HTR-8/SVneo (cell line): ENCODE data around the gene LYG2.
"Not testable (repeated sequence)": the region's sequence is repeated elsewhere in the genome, so short reads cannot be mapped to it uniquely, and the experiment has no call there.

Source experiments
- DNase-seq: peaks from one replicate; pipeline ENCODE4 v3.0.0; 2011; ENCODE audit warnings: low spot score, mixed read lengths; ENCODE audit not compliant: insufficient read length
- FAIRE-seq: peaks from 2 replicates; lab custom pipeline; 2011; peaks lifted over from hg19 to GRCh38; lab: Jason Lieb, UNC

The LYG2 gene

GRCh38 chr2:99205491-99205890, 50.0 kb downstream of the LYG2 start:
- FAIRE-seq: no peak
- DNase-seq: no peak

GRCh38 chr2:99201959-99202678, 53.3 kb downstream of the LYG2 start:
- FAIRE-seq: no peak

GRCh38 chr2:99200076-99200800, 55.2 kb downstream of the LYG2 start:
- DNase-seq (no peak), FAIRE-seq (no peak)

More at GRCh38 chr2:99201959-99202678, 53.3 kb downstream of the LYG2 start:
- DNase-seq: no peak

GRCh38 chr2:99198103-99198841, 57.2 kb downstream of the LYG2 start:
- DNase-seq: no peak
- no peak for FAIRE-seq

GRCh38 chr2:99192364-99192763, 63.1 kb downstream of the LYG2 start:
- DNase-seq, FAIRE-seq: not testable (repeated sequence)
